ENCODE results near the gene C1orf159.

DNA sequence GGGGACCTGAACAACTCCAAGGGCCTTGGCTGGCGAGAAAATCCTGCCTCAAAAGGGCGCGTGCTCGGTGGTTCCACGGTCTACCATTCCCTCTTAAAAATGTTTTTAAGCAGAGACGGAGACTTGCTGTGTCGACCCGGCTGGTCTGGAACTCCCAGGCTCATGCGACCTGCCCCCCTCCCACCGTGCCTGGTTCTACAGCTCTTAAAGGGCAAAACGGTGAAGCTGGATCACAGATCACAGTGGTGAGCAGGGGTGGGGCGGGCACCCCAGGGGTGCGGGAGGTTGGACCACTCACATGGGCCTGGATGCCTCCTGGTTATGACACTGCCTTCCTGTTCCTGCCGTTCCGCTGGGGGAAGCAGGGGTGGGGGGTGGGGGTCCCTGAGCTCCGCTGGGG is 4.2 kb upstream of the C1orf159 start:
- TF ChIP-seq, protein P1, sequence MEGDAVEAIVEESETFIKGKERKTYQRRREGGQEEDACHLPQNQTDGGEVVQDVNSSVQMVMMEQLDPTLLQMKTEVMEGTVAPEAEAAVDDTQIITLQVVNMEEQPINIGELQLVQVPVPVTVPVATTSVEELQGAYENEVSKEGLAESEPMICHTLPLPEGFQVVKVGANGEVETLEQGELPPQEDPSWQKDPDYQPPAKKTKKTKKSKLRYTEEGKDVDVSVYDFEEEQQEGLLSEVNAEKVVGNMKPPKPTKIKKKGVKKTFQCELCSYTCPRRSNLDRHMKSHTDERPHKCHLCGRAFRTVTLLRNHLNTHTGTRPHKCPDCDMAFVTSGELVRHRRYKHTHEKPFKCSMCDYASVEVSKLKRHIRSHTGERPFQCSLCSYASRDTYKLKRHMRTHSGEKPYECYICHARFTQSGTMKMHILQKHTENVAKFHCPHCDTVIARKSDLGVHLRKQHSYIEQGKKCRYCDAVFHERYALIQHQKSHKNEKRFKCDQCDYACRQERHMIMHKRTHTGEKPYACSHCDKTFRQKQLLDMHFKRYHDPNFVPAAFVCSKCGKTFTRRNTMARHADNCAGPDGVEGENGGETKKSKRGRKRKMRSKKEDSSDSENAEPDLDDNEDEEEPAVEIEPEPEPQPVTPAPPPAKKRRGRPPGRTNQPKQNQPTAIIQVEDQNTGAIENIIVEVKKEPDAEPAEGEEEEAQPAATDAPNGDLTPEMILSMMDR (IDR thresholded peaks at IDR 0.05; ENCODE audit: low read depth, low read length): no peak
- TF ChIP-seq MYC (IDR thresholded peaks at IDR 0.05; ENCODE audit: low read depth, low read length): no peak
- TF ChIP-seq, protein P2, sequence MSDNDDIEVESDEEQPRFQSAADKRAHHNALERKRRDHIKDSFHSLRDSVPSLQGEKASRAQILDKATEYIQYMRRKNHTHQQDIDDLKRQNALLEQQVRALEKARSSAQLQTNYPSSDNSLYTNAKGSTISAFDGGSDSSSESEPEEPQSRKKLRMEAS (IDR thresholded peaks at IDR 0.05; ENCODE audit: low read depth, low read length): no peak
